ENCODE results near the gene ELAVL3. TPM values are rescaled to one million over a fixed set of nuclear protein-coding genes. Genes with fewer than 3 reads are reported as not detected.

Gene ELAVL3
- total RNA-seq (2021; ENCODE audit: unreplicated experiment) = not detected
- polyA plus RNA-seq (2012; ENCODE audit: insufficient read length) = not detected
- Bru-seq, nascent RNA = percentile 6 among the genes with signal in this experiment
- percentile 9 among the genes with signal in this experiment for BruChase-seq, experiment 1, labeled RNA remaining after a 2-hour chase
- BruChase-seq, experiment 2, labeled RNA remaining after a 6-hour chase = percentile 9 among the genes with signal in this experiment
- long read RNA-seq = 0 reads

DNA sequence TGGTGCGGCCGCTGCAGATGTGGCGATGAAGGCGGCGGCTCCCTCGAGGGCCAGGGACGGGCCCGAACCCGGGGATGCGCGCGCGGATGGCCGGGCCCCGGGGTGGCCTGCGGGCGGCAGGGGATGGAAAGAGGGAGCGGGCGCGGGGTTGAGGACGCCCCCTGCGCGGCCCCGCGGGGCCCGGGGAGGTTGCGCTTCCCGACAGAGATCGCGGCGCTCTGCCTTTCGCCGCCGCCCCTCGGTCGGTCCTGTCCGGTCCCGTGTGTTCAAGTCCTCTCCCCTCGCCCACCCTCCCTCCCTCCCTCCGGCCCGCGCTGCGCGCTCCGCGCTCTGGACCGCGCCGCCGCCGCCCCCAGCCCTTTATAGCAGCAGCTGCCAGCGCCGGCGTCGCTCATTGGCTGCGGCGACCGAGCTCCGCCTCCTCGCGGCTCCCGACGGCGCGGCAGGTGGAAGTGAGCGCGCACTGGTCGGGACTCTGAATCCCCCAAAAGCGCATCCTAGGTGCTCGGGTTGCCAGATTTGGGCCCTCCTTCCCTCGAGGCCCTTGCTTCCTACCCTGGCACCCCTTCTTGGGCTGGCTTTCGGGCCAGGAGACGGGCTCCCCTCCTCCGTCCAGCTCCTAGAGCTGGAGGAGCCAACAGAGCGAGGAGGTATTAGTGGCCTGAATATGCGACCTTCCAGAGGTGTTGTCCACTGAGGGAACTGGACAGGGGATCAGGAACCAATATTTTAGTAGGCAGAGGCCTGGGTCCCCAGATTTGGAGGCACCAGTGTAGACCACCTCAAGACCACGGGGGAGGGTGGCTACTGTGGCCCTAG, at the start of gene ELAVL3:
ELAVL3 (minus strand) TSS at position 332 of the 819 bp plus-strand sequence. CDS start 438 bp downstream, outside the sequence.
- in situ Hi-C loops (cut with HindIII; ENCODE audit: low pct_unique_long_range_greater_than_20kb, low sequenced_read_pairs) (no loop called here), intact Hi-C loops (cut with micrococcal nuclease; ENCODE audit: unreplicated experiment) (no loop called here)
- H3K27ac ChIP-seq (ENCODE audit: low read length) = peak within 1 kb of the TSS; percentile 44; the same call in 1 of the 2 replicates
- TF ChIP-seq SIN3A (IDR thresholded peaks at IDR 0.05; ENCODE audit: borderline replicate concordance, insufficient read depth, low read depth, low read length) (no peak), TCF7L2 (IDR thresholded peaks at IDR 0.05; ENCODE audit: low read depth, low read length) (no peak), REST (IDR thresholded peaks at IDR 0.05; ENCODE audit: insufficient read depth in 1 of 2, low read depth in 2 of 2, low read length in 1 of 2) (no peak), POLR2AphosphoS5 (IDR thresholded peaks at IDR 0.05; ENCODE audit: low read depth, low read length) (no peak)
- TF ChIP-seq, protein P1, sequence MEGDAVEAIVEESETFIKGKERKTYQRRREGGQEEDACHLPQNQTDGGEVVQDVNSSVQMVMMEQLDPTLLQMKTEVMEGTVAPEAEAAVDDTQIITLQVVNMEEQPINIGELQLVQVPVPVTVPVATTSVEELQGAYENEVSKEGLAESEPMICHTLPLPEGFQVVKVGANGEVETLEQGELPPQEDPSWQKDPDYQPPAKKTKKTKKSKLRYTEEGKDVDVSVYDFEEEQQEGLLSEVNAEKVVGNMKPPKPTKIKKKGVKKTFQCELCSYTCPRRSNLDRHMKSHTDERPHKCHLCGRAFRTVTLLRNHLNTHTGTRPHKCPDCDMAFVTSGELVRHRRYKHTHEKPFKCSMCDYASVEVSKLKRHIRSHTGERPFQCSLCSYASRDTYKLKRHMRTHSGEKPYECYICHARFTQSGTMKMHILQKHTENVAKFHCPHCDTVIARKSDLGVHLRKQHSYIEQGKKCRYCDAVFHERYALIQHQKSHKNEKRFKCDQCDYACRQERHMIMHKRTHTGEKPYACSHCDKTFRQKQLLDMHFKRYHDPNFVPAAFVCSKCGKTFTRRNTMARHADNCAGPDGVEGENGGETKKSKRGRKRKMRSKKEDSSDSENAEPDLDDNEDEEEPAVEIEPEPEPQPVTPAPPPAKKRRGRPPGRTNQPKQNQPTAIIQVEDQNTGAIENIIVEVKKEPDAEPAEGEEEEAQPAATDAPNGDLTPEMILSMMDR (IDR thresholded peaks at IDR 0.05) = no peak
- CTCF ChIA-PET = no interaction called here
- no peaks in the 10 kb centered on the region for H3K9me3 ChIP-seq (ENCODE audit: control insufficient read depth, insufficient read depth, low read depth, low read length)
- DNase-seq (ENCODE audit: low read depth, low spot score) = no peak
- no peaks in the 10 kb centered on the region for H3K36me3 ChIP-seq (ENCODE audit: control insufficient read depth, insufficient read depth, low read length)
- no peak for ATAC-seq
- no peaks in the 10 kb centered on the region for H3K27me3 ChIP-seq (ENCODE audit: control insufficient read depth, insufficient read depth, low read length)
- no peaks in the 10 kb centered on the region for H3K4me1 ChIP-seq (ENCODE audit: control insufficient read depth, insufficient read depth, low read length)
- no TSS peak for BruUV-seq (replicated peaks)
- POLR2A ChIA-PET = no interaction called here
- H3K4me3 ChIP-seq (ENCODE audit: low read depth in 2 of 2, low read length in 2 of 2) = peak within 1 kb of the TSS; percentile 51 to 58

DNA sequence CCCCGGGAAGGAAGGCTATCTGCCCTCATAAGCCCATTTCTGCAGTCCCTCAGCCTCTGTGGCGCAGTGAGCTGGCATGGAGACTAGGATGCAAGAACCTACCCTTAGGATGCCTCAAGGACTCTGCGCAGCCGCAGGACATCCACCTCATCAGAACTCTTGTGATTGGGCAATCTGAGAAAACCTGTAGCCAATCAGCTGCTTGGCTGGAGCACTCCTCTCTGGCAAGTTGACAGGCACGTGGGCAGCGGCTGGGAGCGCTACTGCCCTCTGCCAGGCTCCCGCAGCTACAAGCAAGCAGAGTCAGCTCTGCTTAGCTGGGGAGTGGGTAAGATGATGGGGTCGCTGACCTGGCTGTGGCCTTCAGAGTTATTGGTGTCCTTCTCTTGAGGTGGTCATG, 49.6 kb upstream of the ELAVL3 start:
- TF ChIP-seq, protein P1 (IDR thresholded peaks at IDR 0.05) = no peak
- no peak for TF ChIP-seq SIN3A (IDR thresholded peaks at IDR 0.05; ENCODE audit: borderline replicate concordance, insufficient read depth, low read depth, low read length)
- TF ChIP-seq TCF7L2 (IDR thresholded peaks at IDR 0.05; ENCODE audit: low read depth, low read length) = no peak
- TF ChIP-seq POLR2AphosphoS5 (IDR thresholded peaks at IDR 0.05; ENCODE audit: low read depth, low read length) = no peak
- no peak for TF ChIP-seq REST (IDR thresholded peaks at IDR 0.05; ENCODE audit: insufficient read depth in 1 of 2, low read depth in 2 of 2, low read length in 1 of 2)
- Histone ChIP-seq H3K9me3 (ENCODE audit: control insufficient read depth, insufficient read depth, low read depth, low read length) (no peaks in the 10 kb centered on the region), H3K36me3 (ENCODE audit: control insufficient read depth, insufficient read depth, low read length) (no peaks in the 10 kb centered on the region; the same call in 1 of the 2 replicates), H3K27ac (ENCODE audit: low read length) (no peak overlapping the region), H3K4me1 (ENCODE audit: control insufficient read depth, insufficient read depth, low read length) (peaks cover 5% of the 10 kb centered on the region), H3K4me3 (ENCODE audit: low read depth in 2 of 2, low read length in 2 of 2) (no peak overlapping the region), H3K27me3 (ENCODE audit: control insufficient read depth, insufficient read depth, low read length) (no peaks in the 10 kb centered on the region)
- BruUV-seq (replicated peaks) = no TSS peak
- ChIA-PET CTCF (interaction anchor here (0.6 kb wide), 1 partner anchor 12 kb away, joined by 3 read pairs; no protein-coding TSS in a partner anchor), POLR2A (no interaction called here)
- in situ Hi-C loops (cut with HindIII; ENCODE audit: low pct_unique_long_range_greater_than_20kb, low sequenced_read_pairs) (no loop called here), intact Hi-C loops (cut with micrococcal nuclease; ENCODE audit: unreplicated experiment) (no loop called here)
- peak; percentile 28 for DNase-seq (ENCODE audit: low read depth, low spot score)
- peak; percentile 19; the same call in 1 of the 2 replicates for ATAC-seq
